Activated naive CD4-positive, alpha-beta T cell treated with anti-CD3 and anti-CD28 coated beads for 36 hours (primary cell): ENCODE data around the gene COL4A1. TPM values are rescaled to one million over a fixed set of nuclear protein-coding genes. Genes with fewer than 3 reads are reported as not detected.

ENCODE experiments used
- CTCF ChIA-PET: fragments of 350-600 bp; sonication (Branson Sonifier 250); formaldehyde crosslinking; loops from one replicate; lab custom pipeline; 2021; ENCODE audit warnings: antibody characterized with exemption; lab: Charles Lee
- DNase-seq: peaks from one replicate; pipeline ENCODE4 v3.0.0-alpha.2; 2020
- H3K27ac Mint-ChIP-seq: one replicate; pipeline ENCODE4 v1.8.0; 2021; ENCODE audit warnings: mild to moderate bottlenecking, mixed read lengths
- H3K27me3 Mint-ChIP-seq: one replicate; pipeline ENCODE4 v1.8.0; 2021; ENCODE audit warnings: low read depth, mixed read lengths
- H3K36me3 Mint-ChIP-seq: one replicate; pipeline ENCODE4 v1.8.0; 2021; ENCODE audit warnings: low read depth, mixed read lengths
- H3K4me1 Mint-ChIP-seq: one replicate; pipeline ENCODE4 v1.8.0; 2021; ENCODE audit warnings: low read depth, mixed read lengths
- H3K4me3 Mint-ChIP-seq: one replicate; pipeline ENCODE4 v1.8.0; 2021; ENCODE audit warnings: mild to moderate bottlenecking, moderate library complexity, mixed read lengths
- H3K9me3 Mint-ChIP-seq: one replicate; pipeline ENCODE4 v1.8.0; 2021; ENCODE audit warnings: mixed read lengths
- intact Hi-C: fragments of 100-400 bp; cut with micrococcal nuclease; formaldehyde crosslinking; loops from one replicate; pipeline ENCODE4 v1.15.1; 2023
- total RNA-seq, 2 experiments: library from RNA; stranded (reverse); gene quantifications; one replicate each; pipeline ENCODE4 v1.2.3, GENCODE V29; 2021

Gene COL4A1
- total RNA-seq, 2 experiments from 2014 or later, result 0.07 TPM; not detected in 1

GRCh38 chr13:110248449-110249143 lies 58.4 kb downstream of the COL4A1 start:
- H3K9me3 Mint-ChIP-seq, result no peaks in the 10 kb centered on the region
- H3K27ac Mint-ChIP-seq, result no peak overlapping the region
- H3K4me3 Mint-ChIP-seq, result no peak overlapping the region
- H3K4me1 Mint-ChIP-seq, result no peaks in the 10 kb centered on the region
- no peaks in the 10 kb centered on the region for H3K36me3 Mint-ChIP-seq
- H3K27me3 Mint-ChIP-seq, result peaks cover 17% of the 10 kb centered on the region
- no peak for DNase-seq
- intact Hi-C loops, result no loop called here
- CTCF ChIA-PET, result no interaction called here

- H3K9me3 Mint-ChIP-seq, result no peaks in the 10 kb centered on the region
- H3K27ac Mint-ChIP-seq, result no peak overlapping the region
- no peak overlapping the region for H3K4me3 Mint-ChIP-seq
- intact Hi-C loops, result no loop called here
- no peak for DNase-seq
- H3K27me3 Mint-ChIP-seq, result peaks cover 17% of the 10 kb centered on the region
- H3K4me1 Mint-ChIP-seq, result no peaks in the 10 kb centered on the region
- no peaks in the 10 kb centered on the region for H3K36me3 Mint-ChIP-seq
- CTCF ChIA-PET, result interaction anchor here (1.1 kb wide), 1 partner anchor 15 kb away, joined by 4 read pairs; no protein-coding TSS in a partner anchor
Measured at GRCh38 chr13:110246530-110246929, 60.4 kb downstream of the COL4A1 start.

- CTCF ChIA-PET, result interaction anchor here (0.8 kb wide), 1 partner anchor 197 kb away, joined by 3 read pairs; no protein-coding TSS in a partner anchor
- no peak overlapping the region for H3K4me3 Mint-ChIP-seq
- H3K36me3 Mint-ChIP-seq, result no peaks in the 10 kb centered on the region
- peaks cover 12% of the 10 kb centered on the region for H3K27me3 Mint-ChIP-seq
- DNase-seq, result no peak
- no peak overlapping the region for H3K27ac Mint-ChIP-seq
- intact Hi-C loops, result no loop called here
- H3K9me3 Mint-ChIP-seq, result no peaks in the 10 kb centered on the region
- no peaks in the 10 kb centered on the region for H3K4me1 Mint-ChIP-seq
Measured at GRCh38 chr13:110245416-110245899, 61.5 kb downstream of the COL4A1 start.

DNA sequence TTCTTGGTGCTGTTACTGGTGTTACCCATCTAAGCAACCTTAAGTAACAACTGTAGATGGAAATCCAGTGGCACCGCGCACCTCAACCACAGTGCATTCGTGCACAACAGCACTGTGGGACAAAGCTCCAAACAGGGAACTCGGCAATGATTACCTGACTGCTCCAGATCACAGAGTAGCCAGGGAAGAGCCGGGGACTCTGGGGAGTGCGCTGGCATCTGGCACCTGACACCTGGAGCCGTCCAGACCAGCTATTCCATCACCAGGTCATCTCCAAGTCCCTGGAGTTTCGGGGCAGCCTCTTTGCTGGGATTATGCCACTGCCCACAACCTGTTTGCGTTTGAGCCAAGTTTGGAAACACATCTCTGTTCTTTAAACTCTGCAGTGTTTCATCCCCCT lies 62.0 kb downstream of the COL4A1 start:
- Mint-ChIP-seq H3K4me1 (no peaks in the 10 kb centered on the region), H3K9me3 (no peaks in the 10 kb centered on the region), H3K4me3 (no peak overlapping the region), H3K27me3 (peaks cover 10% of the 10 kb centered on the region), H3K36me3 (no peaks in the 10 kb centered on the region), H3K27ac (no peak overlapping the region)
- CTCF ChIA-PET, result no interaction called here
- DNase-seq, result no peak
- intact Hi-C loops, result no loop called here

- Mint-ChIP-seq H3K9me3 (no peaks in the 10 kb centered on the region), H3K4me3 (no peak overlapping the region), H3K4me1 (no peaks in the 10 kb centered on the region), H3K27ac (no peak overlapping the region), H3K27me3 (peaks cover 10% of the 10 kb centered on the region), H3K36me3 (no peaks in the 10 kb centered on the region)
- CTCF ChIA-PET, result interaction anchor here (1.6 kb wide), 1 partner anchor 168 kb away, joined by 4 read pairs; no protein-coding TSS in a partner anchor
- intact Hi-C loops, result no loop called here
- DNase-seq, result no peak
Measured at GRCh38 chr13:110244071-110244830, 62.7 kb downstream of the COL4A1 start.

- Mint-ChIP-seq H3K4me1 (no peaks in the 10 kb centered on the region), H3K36me3 (no peaks in the 10 kb centered on the region), H3K4me3 (no peak overlapping the region), H3K27me3 (peaks cover 14% of the 10 kb centered on the region), H3K27ac (no peak overlapping the region), H3K9me3 (no peaks in the 10 kb centered on the region)
- intact Hi-C loops, result no loop called here
- DNase-seq, result no peak
- CTCF ChIA-PET, result interaction anchor here (0.7 to 1.6 kb wide), 3 partner anchors 169 to 744 kb away, joined by 4 read pairs; no protein-coding TSS in a partner anchor
Measured at GRCh38 chr13:110242615-110243014, 64.3 kb downstream of the COL4A1 start.

- CTCF ChIA-PET, result no interaction called here
- intact Hi-C loops, result no loop called here
- H3K27ac Mint-ChIP-seq, result no peak overlapping the region
- no peak for DNase-seq
- peaks cover 13% of the 10 kb centered on the region for H3K27me3 Mint-ChIP-seq
- H3K4me3 Mint-ChIP-seq, result no peak overlapping the region
- no peaks in the 10 kb centered on the region for H3K9me3 Mint-ChIP-seq
- no peaks in the 10 kb centered on the region for H3K36me3 Mint-ChIP-seq
- no peaks in the 10 kb centered on the region for H3K4me1 Mint-ChIP-seq
Measured at GRCh38 chr13:110240943-110241342, 66.0 kb downstream of the COL4A1 start.

DNA sequence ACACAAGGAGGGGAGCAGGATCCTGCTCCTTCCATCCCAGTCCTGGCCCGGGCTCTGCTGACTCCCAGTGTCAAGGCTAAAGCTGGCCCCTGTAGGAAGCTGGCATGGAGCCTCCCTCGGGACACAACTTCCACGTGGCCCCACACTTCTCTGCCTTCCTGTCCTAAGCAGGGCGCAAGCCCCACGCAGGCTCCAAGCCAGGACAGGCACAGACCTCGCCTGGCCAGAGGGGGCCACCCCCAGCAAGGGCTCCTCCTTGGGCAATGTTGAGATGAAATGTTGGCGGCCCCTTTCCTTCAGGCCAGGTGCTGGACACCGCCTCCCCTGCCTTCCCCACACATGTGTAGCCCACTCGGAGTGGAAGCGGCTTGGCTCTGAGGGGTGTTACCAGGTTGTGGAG lies 66.6 kb downstream of the COL4A1 start:
- Mint-ChIP-seq H3K36me3 (no peaks in the 10 kb centered on the region), H3K27me3 (peaks cover 13% of the 10 kb centered on the region), H3K4me1 (no peaks in the 10 kb centered on the region), H3K27ac (no peak overlapping the region), H3K9me3 (no peaks in the 10 kb centered on the region), H3K4me3 (no peak overlapping the region)
- DNase-seq, result no peak
- CTCF ChIA-PET, result no interaction called here
- intact Hi-C loops, result no loop called here

DNA sequence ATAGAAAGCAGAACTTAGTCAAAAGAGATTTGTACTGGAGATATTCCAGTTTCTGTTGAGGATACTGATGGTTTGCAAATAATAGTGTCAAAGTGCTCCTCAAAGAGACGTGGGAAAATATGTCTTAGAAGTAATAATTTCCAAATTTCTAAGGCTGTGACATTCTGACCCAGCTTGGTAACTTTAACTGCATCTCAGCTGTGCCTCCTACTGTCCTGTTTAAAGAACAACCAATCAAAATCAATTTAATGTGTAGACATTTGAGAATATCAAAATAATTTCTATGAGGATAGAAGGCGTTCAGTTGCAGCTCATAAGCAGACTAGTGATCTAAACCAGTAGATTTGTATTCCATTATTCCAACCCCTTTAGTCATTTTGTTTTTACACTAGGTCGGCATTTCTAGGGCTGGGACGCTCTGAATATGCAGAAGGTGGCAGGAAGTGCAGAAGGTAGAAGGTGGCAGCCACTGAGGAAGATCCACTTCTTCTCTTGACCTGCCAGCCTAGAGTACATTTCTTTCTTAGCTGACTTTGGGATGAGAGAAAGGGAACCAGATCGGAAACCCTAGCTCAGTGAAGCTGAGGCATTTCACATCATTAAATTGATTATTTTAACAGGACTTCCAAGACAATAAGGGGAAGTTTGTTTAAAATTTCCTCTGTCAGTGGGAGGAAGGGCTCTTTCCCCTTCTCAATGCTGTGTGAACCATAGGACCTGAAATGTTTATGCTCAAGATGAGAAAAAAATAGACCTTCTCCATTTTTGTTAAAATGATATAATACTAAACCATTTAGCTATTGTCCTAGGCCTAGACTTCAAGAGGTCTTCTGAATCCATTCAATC lies 67.5 kb downstream of the COL4A1 start:
- H3K27ac Mint-ChIP-seq, result no peak overlapping the region
- CTCF ChIA-PET, result interaction anchor here (1.9 kb wide), 1 partner anchor 17 kb away, joined by 8 read pairs; no protein-coding TSS in a partner anchor
- no peaks in the 10 kb centered on the region for H3K4me1 Mint-ChIP-seq
- H3K27me3 Mint-ChIP-seq, result peaks cover 11% of the 10 kb centered on the region
- no peaks in the 10 kb centered on the region for H3K36me3 Mint-ChIP-seq
- no peaks in the 10 kb centered on the region for H3K9me3 Mint-ChIP-seq
- intact Hi-C loops, result no loop called here
- no peak for DNase-seq
- no peak overlapping the region for H3K4me3 Mint-ChIP-seq

DNA sequence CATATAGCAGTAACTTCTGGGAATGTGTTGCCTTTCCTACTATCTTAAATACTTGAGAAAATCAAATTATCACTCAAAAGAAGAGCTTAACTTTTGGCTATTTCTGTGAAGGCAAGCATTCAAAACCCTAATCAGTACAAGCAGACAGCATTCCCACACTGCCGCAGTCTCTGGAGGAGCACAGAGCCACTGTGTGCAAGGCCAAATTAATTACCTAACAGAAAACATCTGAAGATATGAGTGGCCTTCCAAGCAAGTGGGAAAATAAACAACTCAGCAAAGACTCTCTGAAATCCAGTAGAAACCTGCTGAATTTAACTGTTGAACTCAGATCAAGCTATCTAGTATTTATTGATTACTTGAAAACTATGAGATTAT lies 68.2 kb downstream of the COL4A1 start:
- Mint-ChIP-seq H3K4me3 (no peak overlapping the region), H3K27me3 (peaks cover 11% of the 10 kb centered on the region), H3K36me3 (no peaks in the 10 kb centered on the region), H3K4me1 (no peaks in the 10 kb centered on the region), H3K27ac (no peak overlapping the region), H3K9me3 (no peaks in the 10 kb centered on the region)
- CTCF ChIA-PET, result interaction anchor here (1.0 to 1.9 kb wide), 2 partner anchors 16 to 551 kb away, joined by 3 to 8 read pairs; no protein-coding TSS in a partner anchor
- no peak for DNase-seq
- intact Hi-C loops, result no loop called here

- H3K4me1 Mint-ChIP-seq, result no peaks in the 10 kb centered on the region
- H3K27ac Mint-ChIP-seq, result no peak overlapping the region
- DNase-seq, result no peak
- H3K36me3 Mint-ChIP-seq, result no peaks in the 10 kb centered on the region
- intact Hi-C loops, result no loop called here
- CTCF ChIA-PET, result interaction anchor here (1.0 to 1.9 kb wide), 2 partner anchors 16 to 551 kb away, joined by 3 to 8 read pairs; no protein-coding TSS in a partner anchor
- peaks cover 17% of the 10 kb centered on the region for H3K27me3 Mint-ChIP-seq
- no peaks in the 10 kb centered on the region for H3K9me3 Mint-ChIP-seq
- H3K4me3 Mint-ChIP-seq, result no peak overlapping the region
Measured at GRCh38 chr13:110237875-110238817, 68.8 kb downstream of the COL4A1 start.
